Activated CD8-positive, alpha-beta memory T cell treated with anti-CD3 and anti-CD28 coated beads, Interleukin-2, amount 50 U/mL, for 1 hour (primary cell): ENCODE data around the gene RAB31.
"Not testable (repeated sequence)": the region's sequence is repeated elsewhere in the genome, so short reads cannot be mapped to it uniquely, and the experiment has no call there.

Experiments
- DNase-seq: peaks from one replicate; pipeline ENCODE4 v3.0.0-alpha.2; 2020; ENCODE audit errors: extremely low read depth

The RAB31 gene

GRCh38 chr18:9708057-9708433 lies at the start of gene RAB31:
Gene RAB31 (plus strand): TSS chr18:9708301. CDS start chr18:9708406, 105 bp downstream.
- no peak for DNase-seq

GRCh38 chr18:9659499-9660375 lies 48.4 kb upstream of the RAB31 start:
- no peak for DNase-seq

- no peak for DNase-seq
Observed at GRCh38 chr18:9661564-9661963, 46.5 kb upstream of the RAB31 start.

GRCh38 chr18:9663377-9663776 lies 44.7 kb upstream of the RAB31 start:
- no peak for DNase-seq

- DNase-seq = no peak
Observed at GRCh38 chr18:9665314-9665713, 42.8 kb upstream of the RAB31 start.

- DNase-seq = no peak
Observed at GRCh38 chr18:9666548-9666947, 41.6 kb upstream of the RAB31 start.

- no peak for DNase-seq
Observed at GRCh38 chr18:9669016-9669415, 39.1 kb upstream of the RAB31 start.

- DNase-seq = no peak
Observed at GRCh38 chr18:9671214-9671613, 36.9 kb upstream of the RAB31 start.

- no peak for DNase-seq
Observed at GRCh38 chr18:9673296-9674251, 34.5 kb upstream of the RAB31 start.

- not testable (repeated sequence) for DNase-seq
Observed at GRCh38 chr18:9678216-9678615, 29.9 kb upstream of the RAB31 start.

GRCh38 chr18:9679125-9679524 lies 29.0 kb upstream of the RAB31 start:
- DNase-seq = no peak

- no peak for DNase-seq
Observed at GRCh38 chr18:9681217-9681616, 26.9 kb upstream of the RAB31 start.

GRCh38 chr18:9682572-9682971 lies 25.5 kb upstream of the RAB31 start:
- DNase-seq = no peak

GRCh38 chr18:9683418-9684396 lies 24.4 kb upstream of the RAB31 start:
- no peak for DNase-seq

- no peak for DNase-seq
Observed at GRCh38 chr18:9684881-9685614, 23.1 kb upstream of the RAB31 start.

GRCh38 chr18:9685615-9685890 lies 22.5 kb upstream of the RAB31 start:
- no peak for DNase-seq

GRCh38 chr18:9688036-9688741 lies 19.9 kb upstream of the RAB31 start:
- no peak for DNase-seq

- no peak for DNase-seq
Observed at GRCh38 chr18:9689253-9689652, 18.8 kb upstream of the RAB31 start.

GRCh38 chr18:9690418-9691188 lies 17.5 kb upstream of the RAB31 start:
- no peak for DNase-seq

- no peak for DNase-seq
Observed at GRCh38 chr18:9691235-9691634, 16.9 kb upstream of the RAB31 start.
